GM23248 (cell line): Measurements from ENCODE around the gene NSF.

Source experiments
- EZH2 ChIP-seq: fragments of 200-600 bp; sonication (generic); IDR thresholded peaks from 2 replicates; pipeline ENCODE4 v1.6.1; 2018; ENCODE audit warnings: antibody characterized with exemption, mild to moderate bottlenecking; ENCODE audit not compliant: insufficient read depth, poor library complexity, severe bottlenecking
- EZH2phosphoT487 ChIP-seq: fragments of 200-600 bp; sonication (generic); IDR thresholded peaks from 2 replicates; pipeline ENCODE4 v1.6.1; 2018; ENCODE audit warnings: antibody characterized with exemption, moderate library complexity, mild to moderate bottlenecking, low read depth; ENCODE audit not compliant: insufficient read depth

GRCh38 chr17:46793541-46793940 is 203.1 kb downstream of the NSF start:
- TF ChIP-seq EZH2: no peak
- no peak for TF ChIP-seq EZH2phosphoT487
